ENCODE measurements around the gene PRC1. TPM values are rescaled to one million over a fixed set of nuclear protein-coding genes. Genes with fewer than 3 reads are reported as not detected.

The PRC1 gene
- total and polyA plus RNA-seq, 2 of the 13 experiments (the other 11 are each of a cell fraction or from before 2014, with no cell fraction given): 137 to 162 TPM

- TF ChIP-seq CTCF (CRISPR knock-in tag; IDR thresholded peaks at IDR 0.05) (peak; percentile 40), SRF (IDR thresholded peaks at IDR 0.05; ENCODE audit: low read depth, low read length) (peak; percentile 37; the same call in 1 of the 2 replicates), ZNF709 (CRISPR knock-in tag; IDR thresholded peaks at IDR 0.05) (0 out of 2 replicates have a peak, but pooled peaks have one; percentile 58), SPEN (CRISPR knock-in tag; IDR thresholded peaks at IDR 0.05; ENCODE audit: low read depth) (peak; percentile 89), FOXJ3 (CRISPR knock-in tag; IDR thresholded peaks at IDR 0.05; ENCODE audit: borderline replicate concordance) (no peak; the same call in 1 of the 2 replicates), FOXK1 (CRISPR knock-in tag; IDR thresholded peaks at IDR 0.05; ENCODE audit: borderline replicate concordance, low read depth) (peak; percentile 55; the same call in 1 of the 2 replicates), MXD1 (CRISPR knock-in tag; IDR thresholded peaks at IDR 0.05) (peak; percentile 81), ZNF333 (CRISPR knock-in tag; IDR thresholded peaks at IDR 0.05; ENCODE audit: borderline replicate concordance) (no peak), SCMH1 (CRISPR knock-in tag; IDR thresholded peaks at IDR 0.05; ENCODE audit: borderline replicate concordance) (no peak), XBP1 (CRISPR knock-in tag; IDR thresholded peaks at IDR 0.05) (peak; percentile 39; the same call in 1 of the 2 replicates), HOXA7 (CRISPR knock-in tag; IDR thresholded peaks at IDR 0.05) (0 out of 2 replicates have a peak, but pooled peaks have one; percentile 36), ZNF629 (CRISPR knock-in tag; conservative IDR thresholded peaks at IDR 0.05) (peak; percentile 44; the same call in 1 of the 2 replicates), ZNF749 (CRISPR knock-in tag; IDR thresholded peaks at IDR 0.05; ENCODE audit: borderline replicate concordance) (0 out of 2 replicates have a peak, but pooled peaks have one; percentile 60), FOXA1 (IDR thresholded peaks at IDR 0.05) (no peak), FOXA1 (CRISPR knock-in tag; IDR thresholded peaks at IDR 0.05) (no peak), KMT2B (CRISPR knock-in tag; IDR thresholded peaks at IDR 0.05) (peak; percentile 96), JUN (CRISPR knock-in tag; IDR thresholded peaks at IDR 0.05) (peak; percentile 91), CENPX (CRISPR knock-in tag; IDR thresholded peaks at IDR 0.05) (no peak), ZNF274 (CRISPR knock-in tag; IDR thresholded peaks at IDR 0.05) (0 out of 2 replicates have a peak, but pooled peaks have one; percentile 56), ZSCAN9 (CRISPR knock-in tag; IDR thresholded peaks at IDR 0.05; ENCODE audit: borderline replicate concordance) (peak; percentile 55; the same call in 1 of the 2 replicates), MIER3 (CRISPR knock-in tag; IDR thresholded peaks at IDR 0.05; ENCODE audit: borderline replicate concordance) (no peak), ADNP (CRISPR knock-in tag; IDR thresholded peaks at IDR 0.05) (no peak), ZNF326 (CRISPR knock-in tag; IDR thresholded peaks at IDR 0.05; ENCODE audit: borderline replicate concordance) (no peak), RXRA (CRISPR knock-in tag; IDR thresholded peaks at IDR 0.05) (peak; percentile 76; the same call in 1 of the 2 replicates)
- TF ChIP-seq, protein P1, sequence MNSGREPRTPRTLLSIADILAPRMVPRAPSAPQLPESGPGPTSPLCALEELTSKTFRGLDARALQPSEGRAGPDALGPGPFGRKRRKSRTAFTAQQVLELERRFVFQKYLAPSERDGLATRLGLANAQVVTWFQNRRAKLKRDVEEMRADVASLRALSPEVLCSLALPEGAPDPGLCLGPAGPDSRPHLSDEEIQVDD (CRISPR knock-in tag; IDR thresholded peaks at IDR 0.05; ENCODE audit: borderline replicate concordance): 0 out of 2 replicates have a peak, but pooled peaks have one; percentile 60
- TF ChIP-seq, protein P2, sequence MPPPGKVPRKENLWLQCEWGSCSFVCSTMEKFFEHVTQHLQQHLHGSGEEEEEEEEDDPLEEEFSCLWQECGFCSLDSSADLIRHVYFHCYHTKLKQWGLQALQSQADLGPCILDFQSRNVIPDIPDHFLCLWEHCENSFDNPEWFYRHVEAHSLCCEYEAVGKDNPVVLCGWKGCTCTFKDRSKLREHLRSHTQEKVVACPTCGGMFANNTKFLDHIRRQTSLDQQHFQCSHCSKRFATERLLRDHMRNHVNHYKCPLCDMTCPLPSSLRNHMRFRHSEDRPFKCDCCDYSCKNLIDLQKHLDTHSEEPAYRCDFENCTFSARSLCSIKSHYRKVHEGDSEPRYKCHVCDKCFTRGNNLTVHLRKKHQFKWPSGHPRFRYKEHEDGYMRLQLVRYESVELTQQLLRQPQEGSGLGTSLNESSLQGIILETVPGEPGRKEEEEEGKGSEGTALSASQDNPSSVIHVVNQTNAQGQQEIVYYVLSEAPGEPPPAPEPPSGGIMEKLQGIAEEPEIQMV (CRISPR knock-in tag; IDR thresholded peaks at IDR 0.05; ENCODE audit: low read depth): no peak
Measured at GRCh38 chr15:90994417-90995311, at the start of gene PRC1 (continued).

Measured in HepG2 (cell line).